Measurements from ENCODE around the gene MCAM. TPM values are rescaled to one million over a fixed set of nuclear protein-coding genes. Genes with fewer than 3 reads are reported as not detected.

Gene MCAM
- total RNA-seq, 1 donor from 2014 or later = 563 TPM

DNA sequence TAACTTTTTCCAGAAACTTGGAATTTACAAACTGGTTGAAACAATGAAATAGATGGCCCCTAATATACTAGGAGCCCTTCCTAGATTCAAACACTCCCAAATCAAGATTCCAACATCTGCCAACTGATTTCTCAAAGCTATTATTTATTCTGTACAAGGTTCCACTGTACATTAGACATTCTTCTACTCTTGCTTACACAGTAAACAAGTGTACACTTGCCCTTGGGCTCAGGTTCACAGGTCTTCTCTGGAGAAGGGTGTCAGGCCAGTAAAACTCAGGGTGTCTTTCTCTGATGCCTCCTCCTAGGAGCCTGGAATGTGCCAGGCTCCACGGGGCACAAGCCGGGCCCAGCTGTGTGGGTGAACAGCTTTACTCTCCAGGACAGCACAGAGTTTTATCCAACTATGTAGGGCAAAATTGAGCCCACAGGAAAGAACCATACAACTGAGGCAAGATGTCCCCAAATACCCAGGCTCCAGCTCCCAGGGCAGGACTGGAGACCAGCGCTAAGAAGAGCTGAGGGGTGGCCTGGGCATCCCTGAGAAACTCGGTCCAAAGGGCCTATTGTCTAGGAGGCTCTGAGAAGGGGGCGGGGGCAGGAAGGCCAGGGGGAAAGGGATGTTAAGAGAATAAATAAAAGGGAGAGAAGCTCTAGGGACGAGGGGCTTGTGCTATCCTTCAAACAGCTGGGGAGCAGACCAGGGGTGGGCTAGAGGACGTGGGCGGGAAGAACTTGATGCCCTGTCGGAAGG lies 38.3 kb upstream of the MCAM start:
- TF ChIP-seq, protein P1, sequence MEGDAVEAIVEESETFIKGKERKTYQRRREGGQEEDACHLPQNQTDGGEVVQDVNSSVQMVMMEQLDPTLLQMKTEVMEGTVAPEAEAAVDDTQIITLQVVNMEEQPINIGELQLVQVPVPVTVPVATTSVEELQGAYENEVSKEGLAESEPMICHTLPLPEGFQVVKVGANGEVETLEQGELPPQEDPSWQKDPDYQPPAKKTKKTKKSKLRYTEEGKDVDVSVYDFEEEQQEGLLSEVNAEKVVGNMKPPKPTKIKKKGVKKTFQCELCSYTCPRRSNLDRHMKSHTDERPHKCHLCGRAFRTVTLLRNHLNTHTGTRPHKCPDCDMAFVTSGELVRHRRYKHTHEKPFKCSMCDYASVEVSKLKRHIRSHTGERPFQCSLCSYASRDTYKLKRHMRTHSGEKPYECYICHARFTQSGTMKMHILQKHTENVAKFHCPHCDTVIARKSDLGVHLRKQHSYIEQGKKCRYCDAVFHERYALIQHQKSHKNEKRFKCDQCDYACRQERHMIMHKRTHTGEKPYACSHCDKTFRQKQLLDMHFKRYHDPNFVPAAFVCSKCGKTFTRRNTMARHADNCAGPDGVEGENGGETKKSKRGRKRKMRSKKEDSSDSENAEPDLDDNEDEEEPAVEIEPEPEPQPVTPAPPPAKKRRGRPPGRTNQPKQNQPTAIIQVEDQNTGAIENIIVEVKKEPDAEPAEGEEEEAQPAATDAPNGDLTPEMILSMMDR (IDR thresholded peaks at IDR 0.05; ENCODE audit: insufficient read depth, low read length, poor library complexity, severe bottlenecking) = no peak
- DNase-seq (ENCODE audit: low read depth) = no peak

DNA sequence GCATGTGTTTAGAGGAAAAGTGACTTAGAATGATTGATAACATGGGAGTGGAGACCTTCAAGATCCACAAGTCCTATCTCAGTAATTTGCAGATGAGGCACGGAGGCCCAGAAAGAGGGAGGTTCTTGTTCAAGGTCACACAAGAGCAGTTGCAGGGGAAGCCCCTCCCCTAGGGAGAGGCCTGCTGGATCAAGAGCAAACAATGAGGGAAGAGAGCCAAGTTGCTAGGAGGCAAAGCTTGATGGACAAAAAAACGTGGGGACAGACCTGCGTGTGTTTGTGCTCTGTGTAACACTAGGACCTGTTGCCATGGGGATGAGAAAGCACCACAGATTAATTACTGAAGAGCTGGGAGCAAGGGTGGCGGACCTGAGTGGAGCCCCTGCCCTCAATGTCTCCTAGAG lies 35.9 kb upstream of the MCAM start:
- no peak for DNase-seq (ENCODE audit: low read depth)
- Histone ChIP-seq H3K27me3 (ENCODE audit: control insufficient read depth, insufficient read depth, low read length) (peaks cover 5% of the 10 kb centered on the region), H3K36me3 (ENCODE audit: control insufficient read depth, insufficient read depth, low read length) (no peaks in the 10 kb centered on the region), H3K4me3 (ENCODE audit: low read depth, low read length) (no peak overlapping the region)
- TF ChIP-seq, protein P1 (IDR thresholded peaks at IDR 0.05; ENCODE audit: insufficient read depth, low read length, poor library complexity, severe bottlenecking) = no peak

More for the DNA sequence above, 38.3 kb upstream of the MCAM start:
- Histone ChIP-seq H3K27me3 (ENCODE audit: control insufficient read depth, insufficient read depth, low read length) (peaks cover 2% of the 10 kb centered on the region), H3K4me3 (ENCODE audit: low read depth, low read length) (no peak overlapping the region), H3K36me3 (ENCODE audit: control insufficient read depth, insufficient read depth, low read length) (no peaks in the 10 kb centered on the region)

DNA sequence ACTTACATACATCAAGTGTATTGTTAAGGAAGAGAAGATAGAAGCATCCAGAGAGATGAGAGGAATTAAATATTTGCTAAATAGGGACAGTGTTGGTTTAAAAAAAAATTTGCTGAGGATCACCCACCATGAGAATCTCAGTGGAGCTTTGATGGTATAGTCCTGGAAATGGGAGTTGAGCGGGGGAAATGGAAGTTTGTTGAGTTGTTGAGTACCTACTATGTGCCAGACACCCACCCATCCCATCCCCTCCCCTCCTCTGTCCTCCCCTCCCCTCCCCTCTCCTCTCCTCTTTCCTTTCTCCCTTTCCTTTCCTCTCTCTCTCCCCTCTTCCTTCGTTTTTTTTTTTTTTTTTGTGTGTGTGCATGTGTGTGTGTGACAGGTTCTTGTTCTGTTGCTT lies 34.3 kb upstream of the MCAM start:
- DNase-seq (ENCODE audit: low read depth) = no peak
- TF ChIP-seq, protein P1 (IDR thresholded peaks at IDR 0.05; ENCODE audit: insufficient read depth, low read length, poor library complexity, severe bottlenecking) = no peak
- H3K27me3 ChIP-seq (ENCODE audit: control insufficient read depth, insufficient read depth, low read length) = peaks cover 12% of the 10 kb centered on the region
- H3K36me3 ChIP-seq (ENCODE audit: control insufficient read depth, insufficient read depth, low read length) = no peaks in the 10 kb centered on the region
- no peak overlapping the region for H3K4me3 ChIP-seq (ENCODE audit: low read depth, low read length)

DNA sequence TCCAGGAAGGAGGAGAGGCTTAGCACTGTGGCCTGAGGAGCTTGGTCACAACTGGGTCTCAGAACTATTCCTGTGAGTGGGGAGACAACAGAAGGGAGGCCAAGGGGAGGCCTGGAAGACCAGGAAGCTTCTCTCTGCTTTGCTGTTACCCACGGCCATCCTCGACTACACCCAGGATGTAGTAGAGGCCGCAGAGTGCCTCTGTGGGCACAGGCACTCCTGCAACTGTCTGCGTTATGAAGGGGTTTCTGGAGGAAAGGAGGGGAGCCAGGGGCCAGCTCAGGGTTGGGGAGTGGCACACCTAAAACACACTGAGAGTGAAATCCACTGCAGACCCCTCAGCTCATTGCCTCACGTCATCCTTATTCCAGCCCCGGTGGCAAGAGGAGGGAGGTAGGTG lies 33.4 kb upstream of the MCAM start:
- DNase-seq (ENCODE audit: low read depth) = no peak
- TF ChIP-seq, protein P1 (IDR thresholded peaks at IDR 0.05; ENCODE audit: insufficient read depth, low read length, poor library complexity, severe bottlenecking) = no peak
- Histone ChIP-seq H3K4me3 (ENCODE audit: low read depth, low read length) (no peak overlapping the region), H3K36me3 (ENCODE audit: control insufficient read depth, insufficient read depth, low read length) (no peaks in the 10 kb centered on the region), H3K27me3 (ENCODE audit: control insufficient read depth, insufficient read depth, low read length) (peaks cover 16% of the 10 kb centered on the region)

DNA sequence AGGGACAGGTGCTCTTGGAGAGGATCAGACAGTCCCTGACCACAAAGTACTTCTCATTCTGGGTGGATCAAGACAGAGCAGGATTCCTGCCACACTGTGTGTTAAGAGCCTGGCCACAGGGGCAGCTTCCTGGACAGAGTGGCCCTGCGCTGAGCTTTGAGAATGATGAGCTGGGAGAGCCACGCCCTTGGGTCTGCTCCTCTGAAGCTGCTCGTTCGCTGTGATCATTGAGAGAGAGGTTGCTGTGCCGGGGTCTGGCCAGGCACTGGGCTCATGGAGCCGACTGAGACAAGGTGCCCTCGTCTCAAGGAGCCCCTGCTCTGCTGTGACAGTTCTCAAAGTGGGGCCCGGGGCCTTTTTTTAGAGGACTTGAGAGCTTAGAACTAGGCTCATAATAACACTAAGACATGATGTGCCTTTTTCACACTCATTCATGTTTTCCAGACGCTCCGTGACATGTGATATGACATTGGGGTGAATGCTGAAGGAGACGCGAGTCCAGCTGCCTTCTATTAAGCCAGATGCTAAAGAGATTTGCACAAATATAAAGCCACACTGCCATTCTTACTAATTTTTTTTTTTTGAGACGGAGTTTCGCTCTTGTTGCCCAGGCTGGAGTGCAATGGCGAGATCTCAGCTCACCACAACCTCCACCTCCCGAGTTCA lies 31.1 kb upstream of the MCAM start:
- Histone ChIP-seq H3K36me3 (ENCODE audit: control insufficient read depth, insufficient read depth, low read length) (no peaks in the 10 kb centered on the region), H3K4me3 (ENCODE audit: low read depth, low read length) (no peak overlapping the region), H3K27me3 (ENCODE audit: control insufficient read depth, insufficient read depth, low read length) (peaks cover 16% of the 10 kb centered on the region)
- TF ChIP-seq, protein P1 (IDR thresholded peaks at IDR 0.05; ENCODE audit: insufficient read depth, low read length, poor library complexity, severe bottlenecking) = no peak
- DNase-seq (ENCODE audit: low read depth) = no peak
